Thyroid gland (tissue), 4 donors: ENCODE results near the gene RALY. TPM values are rescaled to one million over a fixed set of nuclear protein-coding genes. Genes with fewer than 3 reads are reported as not detected.
A peak's percentile ranks its signal among the peaks of the same experiment; 100 is the strongest.

ENCODE experiments used
- DNase-seq, 2 donors: peaks; one replicate each; pipeline ENCODE4 v3.0.0-alpha.2; 2019
- H3K27ac ChIP-seq, 3 donors: fragments of 200-600 bp; sonication (generic); 1 replicate in 2 of 3; 2 replicates in 1 of 3; pipeline ENCODE4 v1.5.1; 2016 to 2019; ENCODE audit warnings: mild to moderate bottlenecking in 1 of 3, moderate library complexity in 1 of 3
- H3K27me3 ChIP-seq: fragments of 200-600 bp; sonication (generic); one replicate; pipeline ENCODE4 v1.5.1; 2019
- H3K36me3 ChIP-seq, 2 donors: fragments of 200-600 bp; sonication (generic); one replicate each; pipeline ENCODE4 v1.5.1; 2016 to 2019
- H3K4me1 ChIP-seq, 2 donors: fragments of 200-600 bp; sonication (generic); one replicate each; pipeline ENCODE4 v1.5.1; 2017 to 2019
- H3K4me3 ChIP-seq, 3 donors: fragments of 200-600 bp; sonication (generic); replicated peaks in 1 of 3; 1 replicate in 2 of 3; 2 replicates in 1 of 3; pipeline ENCODE4 v1.5.1; 2016; ENCODE audit warnings: mild to moderate bottlenecking in 1 of 3
- H3K9me3 ChIP-seq: fragments of 200-600 bp; sonication (generic); one replicate; pipeline ENCODE4 v1.5.1; 2017
- POLR2A ChIP-seq, 2 donors: fragments of 450-650 bp; IDR thresholded peaks; one replicate each; pipeline ENCODE4 v1.6.1; 2017; ENCODE audit warnings: antibody characterized with exemption in 2 of 2, mild to moderate bottlenecking in 2 of 2, moderate library complexity in 1 of 2
- WGBS, 2 donors: methylation state at CpG; one replicate each; pipeline ENCODE4 v1.1.5; 2017; 5-methylcytosine and 5-hydroxymethylcytosine counted together
- intact Hi-C: fragments of 100-400 bp; cut with DNase I; formaldehyde crosslinking; loops from one replicate; pipeline ENCODE4 v1.15.1; 2023
- total RNA-seq, 4 donors: library from RNA; depleted of rRNA; stranded (reverse); fragments of >200 nt; gene quantifications; one replicate each; pipeline ENCODE4 v1.2.3, GENCODE V29; 2016
- TF ChIP-seq, protein P1 (sequence below), 6 experiments: fragments of 200-600 bp in 3 of 6; fragments of 450-650 bp in 3 of 6; sonication (generic) in 3 of 6; IDR thresholded peaks; one replicate each; pipeline ENCODE4 v1.5.1; 2016 to 2019; ENCODE audit warnings: antibody characterized with exemption in 6 of 6, mild to moderate bottlenecking in 2 of 6, inconsistent platforms in 1 of 6, moderate library complexity in 1 of 6

RALY gene
- total RNA-seq, 4 donors from 2014 or later = 124 to 208 (median 151) TPM

- no peaks in the 10 kb centered on the region for H3K9me3 ChIP-seq
- no peaks in the 10 kb centered on the region for H3K27me3 ChIP-seq
- TF ChIP-seq POLR2A (IDR thresholded peaks at IDR 0.05) = no peak
- TF ChIP-seq, protein P1, sequence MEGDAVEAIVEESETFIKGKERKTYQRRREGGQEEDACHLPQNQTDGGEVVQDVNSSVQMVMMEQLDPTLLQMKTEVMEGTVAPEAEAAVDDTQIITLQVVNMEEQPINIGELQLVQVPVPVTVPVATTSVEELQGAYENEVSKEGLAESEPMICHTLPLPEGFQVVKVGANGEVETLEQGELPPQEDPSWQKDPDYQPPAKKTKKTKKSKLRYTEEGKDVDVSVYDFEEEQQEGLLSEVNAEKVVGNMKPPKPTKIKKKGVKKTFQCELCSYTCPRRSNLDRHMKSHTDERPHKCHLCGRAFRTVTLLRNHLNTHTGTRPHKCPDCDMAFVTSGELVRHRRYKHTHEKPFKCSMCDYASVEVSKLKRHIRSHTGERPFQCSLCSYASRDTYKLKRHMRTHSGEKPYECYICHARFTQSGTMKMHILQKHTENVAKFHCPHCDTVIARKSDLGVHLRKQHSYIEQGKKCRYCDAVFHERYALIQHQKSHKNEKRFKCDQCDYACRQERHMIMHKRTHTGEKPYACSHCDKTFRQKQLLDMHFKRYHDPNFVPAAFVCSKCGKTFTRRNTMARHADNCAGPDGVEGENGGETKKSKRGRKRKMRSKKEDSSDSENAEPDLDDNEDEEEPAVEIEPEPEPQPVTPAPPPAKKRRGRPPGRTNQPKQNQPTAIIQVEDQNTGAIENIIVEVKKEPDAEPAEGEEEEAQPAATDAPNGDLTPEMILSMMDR (IDR thresholded peaks at IDR 0.05) = no peak
- no peak for DNase-seq
- H3K4me3 ChIP-seq = no peak overlapping the region
- peak overlapping the region; percentile 19 to 42 (median 25) for H3K27ac ChIP-seq
- 75 to 76% methylated on average over 15 of the region's 15 CpGs for WGBS, 2 donors
- H3K4me1 ChIP-seq = peaks cover 27 to 40% of the 10 kb centered on the region in 2 donors
- intact Hi-C loops = no loop called here
- H3K36me3 ChIP-seq = peaks cover 30 to 33% of the 10 kb centered on the region in 2 donors
These were observed 94.8 kb downstream of the RALY start for GRCh38 chr20:34088305-34089174.

DNA sequence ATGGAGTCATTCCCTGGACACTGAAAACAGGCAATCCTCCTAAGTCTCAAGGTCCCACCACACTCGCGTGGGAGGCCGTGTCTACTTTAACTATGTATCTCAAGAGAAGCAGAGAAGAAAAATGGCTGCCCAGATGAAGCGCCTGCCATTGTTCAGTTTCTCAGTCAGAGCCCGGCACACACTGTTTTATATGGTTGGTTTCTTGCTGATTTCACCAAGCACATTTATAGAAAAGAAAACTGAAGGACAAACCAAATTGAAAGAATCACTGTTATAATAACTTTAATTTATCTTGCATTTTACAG lies 95.4 kb downstream of the RALY start:
- no peak for TF ChIP-seq POLR2A (IDR thresholded peaks at IDR 0.05)
- TF ChIP-seq, protein P1 (IDR thresholded peaks at IDR 0.05) = no peak

DNA sequence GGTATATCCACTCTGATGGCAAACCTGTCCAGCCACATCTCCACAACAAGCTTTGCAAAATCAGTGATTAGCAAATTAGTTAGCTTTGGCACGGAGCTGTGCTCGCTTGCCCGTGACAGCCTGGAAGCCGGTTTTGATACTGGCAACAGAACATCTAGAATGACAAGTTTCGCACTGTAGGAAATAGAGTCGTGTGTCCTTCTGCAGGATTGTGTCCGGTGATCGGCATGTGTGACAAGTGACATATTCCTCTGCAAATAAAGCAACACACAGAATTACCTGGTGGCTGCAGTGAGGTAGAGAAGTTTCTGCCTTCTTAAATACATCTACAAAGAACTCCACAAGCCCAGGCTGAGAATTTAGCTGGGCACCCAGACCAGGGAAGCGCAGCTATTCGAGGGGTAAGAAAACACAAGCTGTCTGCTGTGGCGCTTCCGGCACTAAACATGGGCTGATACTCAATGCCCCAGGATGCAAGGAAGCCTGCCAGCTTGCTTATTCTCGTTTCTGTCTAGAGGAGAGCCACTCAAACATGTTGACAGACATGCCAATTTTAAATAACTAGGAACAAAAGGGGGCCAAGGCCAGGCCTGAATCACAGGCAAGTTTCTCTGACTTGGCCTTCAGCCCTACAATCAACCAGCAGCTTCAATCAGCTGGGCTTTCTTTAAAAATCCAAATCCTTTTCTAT lies 96.1 kb downstream of the RALY start:
- DNase-seq = peak; percentile 68 to 83
- Histone ChIP-seq H3K27me3 (no peaks in the 10 kb centered on the region), H3K4me1 (peaks cover 27 to 38% of the 10 kb centered on the region in 2 donors), H3K9me3 (no peaks in the 10 kb centered on the region), H3K4me3 (no peak overlapping the region), H3K27ac (peak overlapping the region; percentile 45 to 82 (median 82)), H3K36me3 (peaks cover 34 to 42% of the 10 kb centered on the region in 2 donors)
- intact Hi-C loops = no loop called here
- 28 to 67% methylated on average over 13 of the region's 13 CpGs for WGBS, 2 donors
- TF ChIP-seq, protein P1 (IDR thresholded peaks at IDR 0.05) = no peak
- no peak for TF ChIP-seq POLR2A (IDR thresholded peaks at IDR 0.05)

More for the DNA sequence above, 95.4 kb downstream of the RALY start:
- Histone ChIP-seq H3K4me1 (peaks cover 27 to 38% of the 10 kb centered on the region in 2 donors), H3K9me3 (no peaks in the 10 kb centered on the region), H3K4me3 (no peak overlapping the region), H3K27ac (peak overlapping the region; percentile 19 to 42 (median 25)), H3K36me3 (peaks cover 33 to 35% of the 10 kb centered on the region in 2 donors), H3K27me3 (no peaks in the 10 kb centered on the region)
- intact Hi-C loops = no loop called here
- 70 to 83% methylated on average over 3 to 5 of the region's 5 CpGs for WGBS, 2 donors
- DNase-seq = no peak

GRCh38 chr20:34090645-34091044 lies 96.9 kb downstream of the RALY start:
- intact Hi-C loops = no loop called here
- peaks cover 42 to 49% of the 10 kb centered on the region in 2 donors for H3K36me3 ChIP-seq
- WGBS, 2 donors = 61 to 75% methylated on average over 2 of the region's 2 CpGs

More at GRCh38 chr20:34090645-34091044, 96.9 kb downstream of the RALY start:
- Histone ChIP-seq H3K4me1 (peaks cover 27 to 38% of the 10 kb centered on the region in 2 donors), H3K9me3 (no peaks in the 10 kb centered on the region), H3K4me3 (no peak overlapping the region), H3K27ac (peak overlapping the region; percentile 45 to 82 (median 82)), H3K27me3 (no peaks in the 10 kb centered on the region)
- TF ChIP-seq POLR2A (IDR thresholded peaks at IDR 0.05) = no peak
- TF ChIP-seq, protein P1 (IDR thresholded peaks at IDR 0.05) = no peak
- peak in 1 of 2 donors; percentile 21 for DNase-seq
